GM21381 (cell line): Measurements from ENCODE around the gene HCST.
A peak's percentile ranks its signal among the peaks of the same experiment; 100 is the strongest.
"Not testable (repeated sequence)": the region's sequence is repeated elsewhere in the genome, so short reads cannot be mapped to it uniquely, and the experiment has no call there.

Source experiments
- ATAC-seq: cut with Tn5 transposase; IDR thresholded peaks from one replicate; pipeline ENCODE4 v1.9.1; 2021; ENCODE audit warnings: mild to moderate bottlenecking, moderate library complexity; ENCODE audit not compliant: unreplicated experiment

The HCST gene

GRCh38 chr19:35903550-35904179 lies 1.3 kb downstream of the HCST start:
- ATAC-seq = peak; percentile 45

- ATAC-seq = no peak
These were observed 2.2 kb downstream of the HCST start for GRCh38 chr19:35904311-35905068.

GRCh38 chr19:35905178-35905727 lies 2.9 kb downstream of the HCST start:
- ATAC-seq = no peak

- no peak for ATAC-seq
These were observed 5.0 kb downstream of the HCST start for GRCh38 chr19:35907377-35907745.

- ATAC-seq = no peak
These were observed 5.7 kb downstream of the HCST start, which contains the start of gene TYROBP for GRCh38 chr19:35908010-35908441. TSS of gene TYROBP (minus strand) at chr19:35908295. CDS start at chr19:35908228, 67 bp downstream.

- no peak for ATAC-seq
These were observed 6.8 kb downstream of the HCST start for GRCh38 chr19:35908973-35909683.

GRCh38 chr19:35909684-35910035 lies 7.3 kb downstream of the HCST start:
- no peak for ATAC-seq

GRCh38 chr19:35910355-35910754 lies 8.0 kb downstream of the HCST start:
- ATAC-seq = not testable (repeated sequence)

- no peak for ATAC-seq
These were observed 8.8 kb downstream of the HCST start for GRCh38 chr19:35911173-35911572.

- ATAC-seq = no peak
These were observed 9.5 kb downstream of the HCST start for GRCh38 chr19:35911790-35912189.

- no peak for ATAC-seq
These were observed 11.3 kb downstream of the HCST start for GRCh38 chr19:35913589-35913988.

GRCh38 chr19:35915443-35915842 lies 13.1 kb downstream of the HCST start:
- no peak for ATAC-seq

GRCh38 chr19:35919306-35919705 lies 17.0 kb downstream of the HCST start:
- ATAC-seq = no peak

- ATAC-seq = no peak
These were observed 18.7 kb downstream of the HCST start for GRCh38 chr19:35921012-35921411.

- ATAC-seq = no peak
These were observed 23.2 kb downstream of the HCST start for GRCh38 chr19:35925501-35925900.

GRCh38 chr19:35928507-35928906 lies 26.2 kb downstream of the HCST start:
- no peak for ATAC-seq

- no peak for ATAC-seq
These were observed 27.5 kb downstream of the HCST start for GRCh38 chr19:35929876-35930275.

GRCh38 chr19:35931161-35931873 lies 29.0 kb downstream of the HCST start:
- peak; percentile 95 for ATAC-seq

GRCh38 chr19:35931874-35932202 lies 29.5 kb downstream of the HCST start:
- ATAC-seq = no peak

GRCh38 chr19:35932291-35932936 lies 30.1 kb downstream of the HCST start:
- no peak for ATAC-seq
